Testis (tissue), 2 donors: ENCODE measurements around the gene SWAP70.

Experiments
- POLR2A ChIP-seq: fragments of 450-650 bp; IDR thresholded peaks from one replicate; pipeline ENCODE4 v1.6.1; 2017; ENCODE audit warnings: antibody characterized with exemption, mild to moderate bottlenecking, moderate library complexity
- TF ChIP-seq, protein P1 (sequence below), 3 experiments: fragments of 450-650 bp in 2 of 3; fragments of 200-600 bp in 1 of 3; sonication (generic) in 1 of 3; IDR thresholded peaks; one replicate each; pipeline ENCODE4 v1.5.1; 2016 to 2019; ENCODE audit warnings: antibody characterized with exemption in 3 of 3, mild to moderate bottlenecking in 2 of 3, moderate library complexity in 1 of 3

DNA sequence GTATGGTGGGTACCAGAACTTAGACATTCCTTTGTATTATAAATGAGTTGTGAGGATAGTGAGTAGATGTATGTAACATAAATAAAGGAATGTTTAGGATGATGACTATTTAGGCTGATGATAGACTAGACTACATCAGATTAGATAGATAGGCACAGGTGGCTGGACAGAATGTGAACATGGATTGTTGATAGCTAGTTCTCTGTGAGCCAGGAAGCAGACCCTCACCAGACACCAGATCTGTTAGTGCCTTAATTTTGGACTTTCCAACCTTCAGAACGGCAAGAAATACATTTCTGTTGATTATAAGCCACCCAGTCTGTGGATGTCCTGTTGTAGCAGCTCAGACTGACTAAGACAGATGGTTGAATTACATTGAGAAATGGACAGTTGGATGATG is 99.4 kb downstream of the SWAP70 start:
- TF ChIP-seq, protein P1, sequence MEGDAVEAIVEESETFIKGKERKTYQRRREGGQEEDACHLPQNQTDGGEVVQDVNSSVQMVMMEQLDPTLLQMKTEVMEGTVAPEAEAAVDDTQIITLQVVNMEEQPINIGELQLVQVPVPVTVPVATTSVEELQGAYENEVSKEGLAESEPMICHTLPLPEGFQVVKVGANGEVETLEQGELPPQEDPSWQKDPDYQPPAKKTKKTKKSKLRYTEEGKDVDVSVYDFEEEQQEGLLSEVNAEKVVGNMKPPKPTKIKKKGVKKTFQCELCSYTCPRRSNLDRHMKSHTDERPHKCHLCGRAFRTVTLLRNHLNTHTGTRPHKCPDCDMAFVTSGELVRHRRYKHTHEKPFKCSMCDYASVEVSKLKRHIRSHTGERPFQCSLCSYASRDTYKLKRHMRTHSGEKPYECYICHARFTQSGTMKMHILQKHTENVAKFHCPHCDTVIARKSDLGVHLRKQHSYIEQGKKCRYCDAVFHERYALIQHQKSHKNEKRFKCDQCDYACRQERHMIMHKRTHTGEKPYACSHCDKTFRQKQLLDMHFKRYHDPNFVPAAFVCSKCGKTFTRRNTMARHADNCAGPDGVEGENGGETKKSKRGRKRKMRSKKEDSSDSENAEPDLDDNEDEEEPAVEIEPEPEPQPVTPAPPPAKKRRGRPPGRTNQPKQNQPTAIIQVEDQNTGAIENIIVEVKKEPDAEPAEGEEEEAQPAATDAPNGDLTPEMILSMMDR (IDR thresholded peaks at IDR 0.05): no peak
- no peak for TF ChIP-seq POLR2A
